Endodermal cell (in vitro differentiated cells): ENCODE measurements around the gene DGLUCY. TPM values are rescaled to one million over a fixed set of nuclear protein-coding genes. Genes with fewer than 3 reads are reported as not detected.

Source experiments
- DNase-seq: peaks from one replicate; pipeline ENCODE4 v3.0.0-alpha.2; 2017
- H3K27ac ChIP-seq: 2 replicates; pipeline ENCODE4 v1.5.1; 2013; ENCODE audit warnings: mild to moderate bottlenecking, low read depth, low read length, moderate library complexity
- H3K27me3 ChIP-seq: 2 replicates; pipeline ENCODE4 v1.6.1; 2013; ENCODE audit warnings: mild to moderate bottlenecking, low read length, moderate library complexity; ENCODE audit not compliant: insufficient read depth, control insufficient read depth, poor library complexity, severe bottlenecking
- H3K36me3 ChIP-seq: 2 replicates; pipeline ENCODE4 v1.7.0; 2013; ENCODE audit warnings: mild to moderate bottlenecking, low read length, moderate library complexity; ENCODE audit not compliant: control insufficient read depth, insufficient read depth
- H3K4me1 ChIP-seq: one replicate; pipeline ENCODE4 v1.7.0; 2013; ENCODE audit warnings: low read length; ENCODE audit not compliant: control insufficient read depth, insufficient read depth
- H3K4me3 ChIP-seq: 2 replicates; pipeline ENCODE4 v1.5.1; 2013; ENCODE audit warnings: mild to moderate bottlenecking, low read length, moderate library complexity
- H3K9ac ChIP-seq: 2 replicates; pipeline ENCODE4 v1.6.1; 2013; ENCODE audit warnings: mild to moderate bottlenecking, low read length, moderate library complexity; ENCODE audit not compliant: poor library complexity, severe bottlenecking; ENCODE audit errors: extremely low read depth
- H3K9me3 ChIP-seq: 2 replicates; pipeline ENCODE4 v1.6.1; 2013; ENCODE audit warnings: mild to moderate bottlenecking, low read length, moderate library complexity; ENCODE audit not compliant: control insufficient read depth
- H3K27ac Mint-ChIP-seq: 2 replicates; pipeline ENCODE4 v1.8.0; 2020; ENCODE audit warnings: mixed read lengths
- H3K27me3 Mint-ChIP-seq: 2 replicates; pipeline ENCODE4 v1.8.0; 2021; ENCODE audit warnings: mild to moderate bottlenecking, mixed read lengths; ENCODE audit not compliant: insufficient read depth
- H3K36me3 Mint-ChIP-seq: 2 replicates; pipeline ENCODE4 v1.8.0; 2020; ENCODE audit warnings: low read depth, mixed read lengths
- H3K4me1 Mint-ChIP-seq: 2 replicates; pipeline ENCODE4 v1.8.0; 2020; ENCODE audit warnings: mixed read lengths
- H3K4me3 Mint-ChIP-seq: 2 replicates; pipeline ENCODE4 v1.8.0; 2020; ENCODE audit warnings: mild to moderate bottlenecking, moderate library complexity, mixed read lengths
- H3K9me3 Mint-ChIP-seq: 2 replicates; pipeline ENCODE4 v1.8.0; 2020; ENCODE audit warnings: mild to moderate bottlenecking, mixed read lengths
- CTCF ChIP-seq: fragments of 200-600 bp; sonication (generic); conservative IDR thresholded peaks from 2 replicates; pipeline ENCODE4 v1.5.0; 2021; ENCODE audit warnings: antibody characterized with exemption, mild to moderate bottlenecking
- WGBS, 2 experiments: methylation state at CpG; one replicate each; pipeline versions ENCODE4 v1.1.5 to v1.1.7; 2013; ENCODE audit warnings: missing lambda C conversion rate in 2 of 2, mixed read lengths in 1 of 2; ENCODE audit not compliant: insufficient coverage in 1 of 2, insufficient read length in 1 of 2; 5-methylcytosine and 5-hydroxymethylcytosine counted together
- total RNA-seq, 2 donors: library from RNA; stranded (reverse); fragmentation: NEBNext Ultra II Directional in 1 of 2; extraction: Animal tissue kit (Norgen Biotek cat#: 25700) in 1 of 2; gene quantifications; 2 replicates in 1 of 2; 3 replicates in 1 of 2; pipeline ENCODE4 v1.2.1, GENCODE V29; 2021

DGLUCY gene
- total RNA-seq, 2 donors from 2014 or later, result 26.7 to 33.9 TPM

GRCh38 chr14:91246051-91246852 lies 132.4 kb downstream of the DGLUCY start:
- Mint-ChIP-seq H3K9me3 (peaks cover 5% of the 10 kb centered on the region), H3K36me3 (no peaks in the 10 kb centered on the region)

GRCh38 chr14:91249841-91250616 lies 136.2 kb downstream of the DGLUCY start:
- Mint-ChIP-seq H3K4me3 (no peak overlapping the region), H3K27ac (peak overlapping the region; percentile 66)
- peak; percentile 75 for DNase-seq

More at GRCh38 chr14:91246051-91246852, 132.4 kb downstream of the DGLUCY start:
- 94 to 97% methylated on average over 9 to 15 of the region's 15 CpGs for WGBS, 2 experiments
- no peaks in the 10 kb centered on the region for H3K4me1 ChIP-seq
- peaks cover 12% of the 10 kb centered on the region for H3K27me3 Mint-ChIP-seq
- no peak overlapping the region for H3K27ac ChIP-seq
- TF ChIP-seq CTCF, result no peak
- H3K27ac Mint-ChIP-seq, result no peak overlapping the region
- no peak overlapping the region for H3K4me3 Mint-ChIP-seq
- no peaks in the 10 kb centered on the region for H3K4me1 Mint-ChIP-seq
- H3K9me3 ChIP-seq, result no peaks in the 10 kb centered on the region
- H3K4me3 ChIP-seq, result no peak overlapping the region
- H3K36me3 ChIP-seq, result no peaks in the 10 kb centered on the region
- H3K9ac ChIP-seq, result no peak overlapping the region
- DNase-seq, result no peak
- no peaks in the 10 kb centered on the region for H3K27me3 ChIP-seq

GRCh38 chr14:91250912-91251311 lies 137.0 kb downstream of the DGLUCY start:
- H3K9me3 Mint-ChIP-seq, result peaks cover 5% of the 10 kb centered on the region
- H3K4me1 Mint-ChIP-seq, result peaks cover 12% of the 10 kb centered on the region
- H3K27me3 Mint-ChIP-seq, result peaks cover 19% of the 10 kb centered on the region
- H3K27ac ChIP-seq, result no peak overlapping the region
- no peak overlapping the region for H3K9ac ChIP-seq
- WGBS, 2 experiments, result 85 to 88% methylated on average over 5 of the region's 5 CpGs
- no peak overlapping the region for H3K4me3 Mint-ChIP-seq
- H3K36me3 ChIP-seq, result no peaks in the 10 kb centered on the region
- H3K9me3 ChIP-seq, result no peaks in the 10 kb centered on the region
- no peak for TF ChIP-seq CTCF
- H3K27me3 ChIP-seq, result no peaks in the 10 kb centered on the region
- no peak overlapping the region for H3K27ac Mint-ChIP-seq
- H3K4me1 ChIP-seq, result no peaks in the 10 kb centered on the region
- no peaks in the 10 kb centered on the region for H3K36me3 Mint-ChIP-seq
- no peak overlapping the region for H3K4me3 ChIP-seq
- DNase-seq, result no peak

More at GRCh38 chr14:91249841-91250616, 136.2 kb downstream of the DGLUCY start:
- H3K4me1 Mint-ChIP-seq, result peaks cover 11% of the 10 kb centered on the region
- Histone ChIP-seq H3K36me3 (no peaks in the 10 kb centered on the region), H3K9me3 (no peaks in the 10 kb centered on the region), H3K9ac (no peak overlapping the region), H3K27ac (peak overlapping the region; percentile 68), H3K4me3 (no peak overlapping the region), H3K4me1 (no peaks in the 10 kb centered on the region), H3K27me3 (no peaks in the 10 kb centered on the region)
- H3K9me3 Mint-ChIP-seq, result peaks cover 5% of the 10 kb centered on the region
- no peaks in the 10 kb centered on the region for H3K36me3 Mint-ChIP-seq
- H3K27me3 Mint-ChIP-seq, result peaks cover 19% of the 10 kb centered on the region
- WGBS, 2 experiments, result 67 to 85% methylated on average over 7 to 10 of the region's 10 CpGs
- peak; percentile 19 for TF ChIP-seq CTCF
